GM20000 (cell line): ENCODE data around the gene HLA-DPA1.
A peak's percentile ranks its signal among the peaks of the same experiment; 100 is the strongest.

ENCODE experiments used
- DNase-seq: peaks from one replicate; pipeline ENCODE4 v3.0.0; 2012; ENCODE audit warnings: low spot score
- TF ChIP-seq, protein P1 (sequence below): IDR thresholded peaks from 2 replicates; pipeline ENCODE4 v1.5.1; 2012; ENCODE audit warnings: mild to moderate bottlenecking, control low read depth; ENCODE audit errors: extremely low read depth, missing control alignments

HLA-DPA1 gene

DNA sequence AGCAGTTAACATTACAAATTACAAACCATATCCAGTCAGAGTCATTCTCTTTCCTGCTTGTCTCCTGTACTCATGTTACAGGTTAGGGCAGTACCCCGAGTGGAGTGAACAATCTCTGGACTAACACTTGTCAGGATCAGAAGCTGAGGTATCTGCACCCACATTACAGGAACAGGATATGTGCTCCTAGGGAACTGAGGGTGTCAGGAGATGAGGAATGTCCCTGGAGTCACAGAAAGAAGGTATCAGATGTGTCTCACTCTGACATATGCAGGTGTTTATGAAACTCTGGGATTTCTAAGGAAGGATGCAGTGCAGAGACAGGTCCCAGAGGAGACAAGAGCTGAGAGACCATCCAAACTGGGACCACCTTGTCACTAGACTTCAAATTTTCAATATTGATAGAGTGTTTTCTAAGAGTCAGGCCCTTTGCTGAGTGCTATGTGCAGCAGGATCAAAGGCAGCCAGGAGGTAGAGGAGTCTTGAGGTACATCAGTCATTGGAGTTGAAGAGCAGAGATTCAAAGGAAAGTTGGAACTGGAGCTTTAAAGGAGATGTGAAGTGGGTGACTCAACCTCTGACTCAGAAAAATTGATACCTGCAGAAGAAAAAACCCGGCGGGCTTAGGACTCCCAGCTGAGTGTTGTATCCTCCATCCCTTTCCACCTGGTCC lies 14.9 kb upstream of the HLA-DPA1 start:
- TF ChIP-seq, protein P1, sequence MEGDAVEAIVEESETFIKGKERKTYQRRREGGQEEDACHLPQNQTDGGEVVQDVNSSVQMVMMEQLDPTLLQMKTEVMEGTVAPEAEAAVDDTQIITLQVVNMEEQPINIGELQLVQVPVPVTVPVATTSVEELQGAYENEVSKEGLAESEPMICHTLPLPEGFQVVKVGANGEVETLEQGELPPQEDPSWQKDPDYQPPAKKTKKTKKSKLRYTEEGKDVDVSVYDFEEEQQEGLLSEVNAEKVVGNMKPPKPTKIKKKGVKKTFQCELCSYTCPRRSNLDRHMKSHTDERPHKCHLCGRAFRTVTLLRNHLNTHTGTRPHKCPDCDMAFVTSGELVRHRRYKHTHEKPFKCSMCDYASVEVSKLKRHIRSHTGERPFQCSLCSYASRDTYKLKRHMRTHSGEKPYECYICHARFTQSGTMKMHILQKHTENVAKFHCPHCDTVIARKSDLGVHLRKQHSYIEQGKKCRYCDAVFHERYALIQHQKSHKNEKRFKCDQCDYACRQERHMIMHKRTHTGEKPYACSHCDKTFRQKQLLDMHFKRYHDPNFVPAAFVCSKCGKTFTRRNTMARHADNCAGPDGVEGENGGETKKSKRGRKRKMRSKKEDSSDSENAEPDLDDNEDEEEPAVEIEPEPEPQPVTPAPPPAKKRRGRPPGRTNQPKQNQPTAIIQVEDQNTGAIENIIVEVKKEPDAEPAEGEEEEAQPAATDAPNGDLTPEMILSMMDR, result no peak
- DNase-seq, result no peak

DNA sequence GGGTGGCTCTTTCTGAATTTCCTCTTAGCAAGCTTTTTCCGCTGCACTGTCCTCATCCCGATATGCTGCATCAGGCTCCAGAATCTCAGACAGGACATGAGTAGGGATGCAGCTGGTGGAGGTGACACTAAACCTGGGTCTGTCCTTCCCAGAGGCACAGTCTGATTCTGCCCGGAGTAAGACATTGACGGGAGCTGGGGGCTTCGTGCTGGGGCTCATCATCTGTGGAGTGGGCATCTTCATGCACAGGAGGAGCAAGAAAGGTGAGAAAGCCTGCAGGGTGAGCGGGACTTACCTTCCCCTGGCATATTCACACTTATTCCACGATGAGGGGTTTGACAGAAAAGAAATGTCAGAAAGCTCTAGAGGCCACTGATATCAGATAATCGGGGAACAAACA lies 12.2 kb upstream of the HLA-DPA1 start:
- DNase-seq, result no peak
- TF ChIP-seq, protein P1, result no peak

DNA sequence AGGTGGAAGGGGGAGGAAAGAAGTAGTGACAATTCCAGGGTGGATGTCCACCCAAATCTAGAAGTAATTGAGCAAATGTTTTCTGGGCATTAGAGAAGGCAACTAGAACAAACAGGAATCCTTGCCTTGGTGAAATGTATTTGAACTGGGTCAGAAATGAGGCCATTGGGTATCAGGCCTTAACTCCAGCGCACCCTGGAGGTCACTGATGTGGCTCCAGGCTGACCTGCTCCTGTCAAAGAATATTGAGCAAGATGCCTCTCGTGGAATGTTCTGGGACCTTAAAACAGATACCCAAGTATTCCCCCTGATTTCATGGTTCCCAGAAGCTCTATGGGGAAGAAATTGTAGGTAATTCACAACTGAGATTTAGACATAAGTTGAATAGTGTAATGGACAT lies 9.3 kb upstream of the HLA-DPA1 start:
- TF ChIP-seq, protein P1, result peak; percentile 12
- DNase-seq, result peak; percentile 53

DNA sequence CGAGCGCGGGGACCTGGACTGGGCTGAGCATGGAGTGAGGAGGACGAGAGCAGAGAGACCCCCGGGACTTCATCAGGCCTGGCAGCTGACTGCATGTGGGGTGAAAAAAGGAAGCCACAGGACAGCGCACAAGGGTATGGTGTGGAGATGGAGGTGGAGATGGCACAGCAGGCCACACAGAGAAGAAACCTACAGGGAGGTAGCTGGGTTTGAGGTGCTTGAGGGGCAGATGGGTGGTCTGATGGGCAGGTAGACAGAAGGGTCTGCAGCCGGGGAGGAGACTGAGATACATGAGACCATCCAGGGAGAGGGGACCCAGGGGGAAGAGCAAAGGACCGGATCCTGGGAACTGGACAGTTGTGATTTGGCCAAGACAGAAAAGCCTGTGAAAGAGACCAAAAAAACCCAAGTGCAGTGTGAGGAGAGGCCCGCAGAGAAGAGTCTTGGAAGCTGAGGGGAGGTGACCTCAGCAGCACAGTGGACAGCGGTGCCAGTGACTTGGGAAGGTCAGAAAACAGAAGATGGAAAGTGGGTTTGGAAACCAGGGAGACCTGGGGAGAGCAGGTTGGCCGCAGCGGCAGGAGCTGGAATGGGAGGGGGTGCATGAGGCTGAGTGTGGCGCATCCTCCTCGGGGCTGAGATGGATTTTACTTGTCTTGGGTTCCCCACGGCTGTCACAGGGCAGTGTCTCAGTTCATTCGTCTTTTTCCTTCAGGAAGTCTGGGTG lies 7.8 kb upstream of the HLA-DPA1 start:
- no peak for DNase-seq
- TF ChIP-seq, protein P1, result no peak

DNA sequence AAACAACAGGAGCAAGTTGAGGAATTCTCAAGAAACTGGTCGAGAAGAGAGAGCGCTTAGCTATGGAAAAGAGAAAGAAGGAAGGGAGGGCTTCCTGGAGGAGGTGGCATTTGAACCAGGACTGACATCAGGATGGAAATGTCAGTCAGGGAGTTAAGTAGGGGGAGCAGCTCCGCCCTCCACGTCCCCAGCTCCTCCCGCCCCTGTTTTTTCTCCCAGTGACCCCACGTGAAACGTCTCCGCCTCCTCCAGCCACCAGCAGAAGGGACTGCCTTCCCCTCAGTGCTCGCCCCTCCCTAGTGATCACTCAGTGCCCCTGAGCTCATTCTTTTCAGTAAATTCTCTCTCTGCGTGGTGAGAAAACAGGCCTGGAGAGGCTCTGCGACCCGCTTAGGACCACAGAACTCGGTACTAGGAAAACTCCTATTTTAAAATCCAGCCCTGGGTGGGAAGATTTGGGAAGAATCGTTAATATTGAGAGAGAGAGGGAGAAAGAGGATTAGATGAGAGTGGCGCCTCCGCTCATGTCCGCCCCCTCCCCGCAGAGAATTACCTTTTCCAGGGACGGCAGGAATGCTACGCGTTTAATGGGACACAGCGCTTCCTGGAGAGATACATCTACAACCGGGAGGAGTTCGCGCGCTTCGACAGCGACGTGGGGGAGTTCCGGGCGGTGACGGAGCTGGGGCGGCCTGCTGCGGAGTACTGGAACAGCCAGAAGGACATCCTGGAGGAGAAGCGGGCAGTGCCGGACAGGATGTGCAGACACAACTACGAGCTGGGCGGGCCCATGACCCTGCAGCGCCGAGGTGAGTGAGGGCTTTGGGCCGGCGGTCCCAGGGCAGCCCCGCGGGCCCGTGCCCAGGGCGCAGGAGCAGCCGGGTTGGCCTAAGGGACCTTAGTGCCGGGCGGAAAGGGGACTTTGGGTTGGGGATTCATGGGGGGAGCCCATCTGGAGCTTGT lies 7.0 kb upstream of the HLA-DPA1 start:
- TF ChIP-seq, protein P1, result no peak
- peak; percentile 48 for DNase-seq

DNA sequence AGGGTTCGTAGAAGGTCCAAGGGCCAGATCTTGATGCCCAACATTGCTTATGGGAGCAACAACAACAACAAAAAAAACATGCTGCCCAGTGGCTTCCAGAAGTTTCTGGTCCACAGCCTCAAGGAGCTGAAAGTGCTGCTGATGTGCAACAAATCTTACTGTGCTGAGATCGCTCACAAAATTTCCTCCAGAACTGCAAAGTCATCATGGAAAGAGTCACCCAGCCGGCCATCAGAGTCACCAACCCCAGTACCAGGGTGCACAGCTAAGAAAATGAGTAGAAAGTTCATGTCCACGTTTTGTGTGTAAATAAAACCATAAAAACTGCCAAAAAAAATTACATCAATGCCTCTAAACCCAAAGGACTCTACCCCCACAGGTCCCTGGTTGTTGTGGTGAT lies 6.1 kb upstream of the HLA-DPA1 start:
- TF ChIP-seq, protein P1, result no peak
- no peak for DNase-seq
